KMS-11 (cell line): Measurements from ENCODE around the gene SLC5A9.

Experiments
- H2AFZ ChIP-seq: fragments of 200-600 bp; sonication (generic); 2 replicates; pipeline ENCODE4 v1.6.1; 2016; ENCODE audit warnings: antibody characterized with exemption, mixed run types, low read depth
- H3K27ac ChIP-seq: fragments of 200-600 bp; sonication (generic); 2 replicates; pipeline ENCODE4 v1.6.1; 2016; ENCODE audit warnings: mild to moderate bottlenecking, mixed run types
- H3K27me3 ChIP-seq: fragments of 200-600 bp; sonication (generic); 2 replicates; pipeline ENCODE4 v1.6.1; 2017; ENCODE audit warnings: mild to moderate bottlenecking, low read depth, mixed run types, moderate library complexity; ENCODE audit not compliant: insufficient read depth
- H3K36me3 ChIP-seq: fragments of 200-600 bp; sonication (generic); 2 replicates; pipeline ENCODE4 v1.6.1; 2017; ENCODE audit warnings: mild to moderate bottlenecking, mixed run types; ENCODE audit not compliant: insufficient read depth
- H3K4me1 ChIP-seq: fragments of 200-600 bp; sonication (generic); 2 replicates; pipeline ENCODE4 v1.6.1; 2016; ENCODE audit warnings: mild to moderate bottlenecking, low read depth, mixed run types; ENCODE audit not compliant: poor library complexity, severe bottlenecking
- H3K4me2 ChIP-seq: fragments of 200-600 bp; sonication (generic); 2 replicates; pipeline ENCODE4 v1.7.0; 2016; ENCODE audit warnings: mild to moderate bottlenecking, mixed run types
- H3K4me3 ChIP-seq: fragments of 200-600 bp; sonication (generic); IDR thresholded peaks from 2 replicates; pipeline ENCODE4 v1.6.1; 2017; ENCODE audit warnings: low read depth, low read length, mixed read lengths; ENCODE audit not compliant: insufficient read depth
- H3K79me2 ChIP-seq: fragments of 200-600 bp; sonication (generic); 2 replicates; pipeline ENCODE4 v1.6.1; 2016; ENCODE audit warnings: low read depth, mixed run types; ENCODE audit not compliant: insufficient read depth
- H3K9ac ChIP-seq: fragments of 200-600 bp; sonication (generic); 2 replicates; pipeline ENCODE4 v1.6.1; 2016; ENCODE audit warnings: mild to moderate bottlenecking, mixed run types
- H4K20me1 ChIP-seq: fragments of 200-600 bp; sonication (generic); 2 replicates; pipeline ENCODE4 v1.6.1; 2016; ENCODE audit warnings: mild to moderate bottlenecking, mixed run types; ENCODE audit not compliant: insufficient read depth
- CTCF ChIP-seq: fragments of 200-600 bp; sonication (generic); conservative IDR thresholded peaks from 2 replicates; pipeline ENCODE4 v1.6.1; 2017; ENCODE audit warnings: low read depth, mild to moderate bottlenecking, antibody characterized with exemption, low read length, moderate library complexity, mixed read lengths

The SLC5A9 gene

GRCh38 chr1:48214820-48215219 is 7.7 kb upstream of the SLC5A9 start:
- Histone ChIP-seq H3K9ac (no peak overlapping the region), H3K36me3 (no peaks in the 10 kb centered on the region), H4K20me1 (no peaks in the 10 kb centered on the region), H3K27ac (no peak overlapping the region), H3K27me3 (no peaks in the 10 kb centered on the region), H2AFZ (no peak overlapping the region), H3K79me2 (no peaks in the 10 kb centered on the region), H3K4me2 (no peak overlapping the region), H3K4me3 (no peak overlapping the region), H3K4me1 (no peaks in the 10 kb centered on the region)
- TF ChIP-seq CTCF, result no peak

- no peak overlapping the region for H3K27ac ChIP-seq
- no peak overlapping the region for H3K4me2 ChIP-seq
- no peak overlapping the region for H2AFZ ChIP-seq
These were observed 7.3 kb upstream of the SLC5A9 start for GRCh38 chr1:48215222-48215621.

GRCh38 chr1:48215889-48216288 is 6.6 kb upstream of the SLC5A9 start:
- H3K4me1 ChIP-seq, result no peaks in the 10 kb centered on the region
- H3K27me3 ChIP-seq, result no peaks in the 10 kb centered on the region
- no peak overlapping the region for H3K4me2 ChIP-seq
- no peaks in the 10 kb centered on the region for H3K79me2 ChIP-seq
- no peak overlapping the region for H2AFZ ChIP-seq
- no peak for TF ChIP-seq CTCF
- no peaks in the 10 kb centered on the region for H3K36me3 ChIP-seq
- H3K9ac ChIP-seq, result no peak overlapping the region
- no peak overlapping the region for H3K27ac ChIP-seq
- no peak overlapping the region for H3K4me3 ChIP-seq
- H4K20me1 ChIP-seq, result no peaks in the 10 kb centered on the region

More at GRCh38 chr1:48215222-48215621, 7.3 kb upstream of the SLC5A9 start:
- TF ChIP-seq CTCF, result no peak
- Histone ChIP-seq H3K9ac (no peak overlapping the region), H3K4me1 (no peaks in the 10 kb centered on the region), H3K4me3 (no peak overlapping the region), H3K36me3 (no peaks in the 10 kb centered on the region), H3K27me3 (no peaks in the 10 kb centered on the region), H3K79me2 (no peaks in the 10 kb centered on the region), H4K20me1 (no peaks in the 10 kb centered on the region)

- Histone ChIP-seq H3K9ac (no peak overlapping the region), H3K27me3 (no peaks in the 10 kb centered on the region), H3K36me3 (no peaks in the 10 kb centered on the region), H3K79me2 (no peaks in the 10 kb centered on the region), H3K4me2 (no peak overlapping the region), H2AFZ (no peak overlapping the region), H3K4me1 (no peaks in the 10 kb centered on the region), H4K20me1 (no peaks in the 10 kb centered on the region), H3K27ac (no peak overlapping the region), H3K4me3 (no peak overlapping the region)
- no peak for TF ChIP-seq CTCF
These were observed 6.2 kb upstream of the SLC5A9 start for GRCh38 chr1:48216313-48216712.
